H1 (cell line): Measurements from ENCODE around the gene SRSF8. TPM values are rescaled to one million over a fixed set of nuclear protein-coding genes. Genes with fewer than 3 reads are reported as not detected.

ENCODE experiments used
- CTCF ChIA-PET: fragments of 300-600 bp; sonication (Branson Sonifier 250); formaldehyde crosslinking; loops from one replicate; lab custom pipeline; 2021; ENCODE audit not compliant: partially characterized antibody; lab: Charles Lee
- POLR2A ChIA-PET: fragments of 300-600 bp; sonication (Branson Sonifier 250); formaldehyde crosslinking; loops from one replicate; lab custom pipeline; 2021; ENCODE audit warnings: inconsistent platforms; ENCODE audit not compliant: partially characterized antibody; lab: Charles Lee
- DNase-seq, 2 experiments: peaks; one replicate each; pipeline versions ENCODE4 v3.0.0 to v3.0.0-alpha.2; 2010 to 2022; ENCODE audit warnings: low spot score in 2 of 2, low read depth in 1 of 2, mixed read lengths in 1 of 2
- FAIRE-seq: peaks from 2 replicates; lab custom pipeline; 2011; peaks lifted over from hg19 to GRCh38; lab: Jason Lieb, UNC
- H2AFZ ChIP-seq: 2 replicates; pipeline ENCODE4 v1.8.1; 2012; ENCODE audit warnings: low read length, inconsistent platforms
- H2AK5ac ChIP-seq: 2 replicates; pipeline ENCODE4 v1.6.1; 2013; ENCODE audit warnings: low read depth, low read length
- H2BK120ac ChIP-seq: replicated peaks from 2 replicates; pipeline ENCODE3; 2013; ENCODE audit warnings: low read depth, low read length, inconsistent platforms
- H2BK12ac ChIP-seq: 2 replicates; pipeline ENCODE4 v1.6.1; 2013; ENCODE audit warnings: low read depth, low read length
- H2BK15ac ChIP-seq: 2 replicates; pipeline ENCODE4 v1.6.1; 2013; ENCODE audit warnings: low read length
- H2BK20ac ChIP-seq: 2 replicates; pipeline ENCODE4 v1.6.1; 2013; ENCODE audit warnings: low read length
- H2BK5ac ChIP-seq: 2 replicates; pipeline ENCODE4 v1.6.1; 2013; ENCODE audit warnings: low read depth, low read length
- H3K14ac ChIP-seq: 2 replicates; pipeline ENCODE4 v1.6.1; 2013; ENCODE audit warnings: inconsistent platforms; ENCODE audit not compliant: insufficient read length
- H3K18ac ChIP-seq: 2 replicates; pipeline ENCODE4 v1.6.1; 2013; ENCODE audit warnings: low read length; ENCODE audit errors: extremely low read depth
- H3K23ac ChIP-seq: 2 replicates; pipeline ENCODE4 v1.6.1; 2013; ENCODE audit warnings: inconsistent platforms; ENCODE audit not compliant: insufficient read length
- H3K23me2 ChIP-seq: 2 replicates; pipeline ENCODE4 v1.6.1; 2013; ENCODE audit warnings: low read depth, low read length
- H3K27ac ChIP-seq: 2 replicates; pipeline ENCODE4 v1.6.1; 2011; ENCODE audit warnings: low read depth, low read length, inconsistent platforms
- H3K27me3 ChIP-seq, 4 experiments: replicated peaks in 1 of 4; 1 replicate in 1 of 4; 2 replicates in 3 of 4; pipeline versions ENCODE4 v1.6.1 to v1.8.1; 2011 to 2013; ENCODE audit warnings: low read length in 3 of 4, mild to moderate bottlenecking in 3 of 4, inconsistent platforms in 2 of 4, mixed read lengths in 2 of 4, moderate library complexity in 1 of 4; ENCODE audit not compliant: control insufficient read depth in 3 of 4, insufficient read depth in 3 of 4; ENCODE audit errors: extremely low read depth in 1 of 4
- H3K36me3 ChIP-seq, 4 experiments: 2 replicates each; pipeline versions ENCODE4 v1.6.1 to v1.8.1; 2011 to 2013; ENCODE audit warnings: mild to moderate bottlenecking in 4 of 4, low read length in 3 of 4, moderate library complexity in 2 of 4, control low read depth in 1 of 4, inconsistent platforms in 1 of 4; ENCODE audit not compliant: insufficient read depth in 4 of 4, control insufficient read depth in 2 of 4
- H3K4ac ChIP-seq: replicated peaks from 2 replicates; pipeline ENCODE3; 2013; ENCODE audit warnings: low read length, low read depth, mixed read lengths, inconsistent platforms; ENCODE audit not compliant: insufficient read length
- H3K4me1 ChIP-seq, 4 experiments: replicated peaks in 1 of 4; 1 replicate in 1 of 4; 2 replicates in 3 of 4; pipeline versions ENCODE4 v1.6.1 to v1.8.1; 2011 to 2013; ENCODE audit warnings: low read length in 3 of 4, inconsistent platforms in 2 of 4, mixed read lengths in 1 of 4; ENCODE audit not compliant: insufficient read depth in 4 of 4, control insufficient read depth in 3 of 4
- H3K4me2 ChIP-seq, 2 experiments: 2 replicates each; pipeline versions ENCODE4 v1.6.1 to v1.8.1; 2011 to 2013; ENCODE audit warnings: low read depth in 2 of 2, low read length in 2 of 2, control low read depth in 1 of 2, inconsistent platforms in 1 of 2, mild to moderate bottlenecking in 1 of 2; ENCODE audit not compliant: insufficient read depth in 1 of 2
- H3K4me3 ChIP-seq, 4 experiments: fragments of 200-600, 300-600 bp in 1 of 4; sonication (generic), shearing (Covaris generic), sonication (Bioruptor Twin) in 1 of 4; 2 replicates each; pipeline versions ENCODE4 v1.5.1 to v1.8.1; 2011 to 2016; ENCODE audit warnings: low read length in 4 of 4, low read depth in 3 of 4, control low read depth in 2 of 4, inconsistent platforms in 2 of 4, mild to moderate bottlenecking in 2 of 4, mixed read lengths in 1 of 4, moderate library complexity in 1 of 4; ENCODE audit not compliant: insufficient read depth in 2 of 4; ENCODE audit errors: extremely low read depth in 1 of 4
- H3K56ac ChIP-seq: replicated peaks from 2 replicates; pipeline ENCODE3; 2013; ENCODE audit warnings: low read depth, mild to moderate bottlenecking, mixed read lengths, low read length, inconsistent platforms; ENCODE audit not compliant: insufficient read length
- H3K79me1 ChIP-seq: 2 replicates; pipeline ENCODE4 v1.6.1; 2013; ENCODE audit warnings: low read depth, low read length, control low read depth
- H3K79me2 ChIP-seq, 2 experiments: 2 replicates each; pipeline versions ENCODE4 v1.6.1 to v1.8.1; 2012 to 2013; ENCODE audit warnings: low read length in 2 of 2, mild to moderate bottlenecking in 2 of 2, inconsistent platforms in 1 of 2; ENCODE audit not compliant: insufficient read depth in 2 of 2, control insufficient read depth in 1 of 2
- H3K9ac ChIP-seq, 4 experiments: replicated peaks in 1 of 4; 1 replicate in 1 of 4; 2 replicates in 3 of 4; pipeline versions ENCODE4 v1.6.1 to v1.8.1; 2011 to 2013; ENCODE audit warnings: low read depth in 3 of 4, low read length in 3 of 4, control low read depth in 2 of 4, mild to moderate bottlenecking in 2 of 4, moderate library complexity in 2 of 4, inconsistent platforms in 1 of 4; ENCODE audit errors: extremely low read depth in 1 of 4
- H3K9me3 ChIP-seq, 2 experiments: 2 replicates each; pipeline versions ENCODE4 v1.6.1 to v1.8.1; 2012 to 2013; ENCODE audit warnings: mild to moderate bottlenecking in 2 of 2, moderate library complexity in 2 of 2, control low read depth in 1 of 2, inconsistent platforms in 1 of 2, low read depth in 1 of 2, low read length in 1 of 2, mixed read lengths in 1 of 2; ENCODE audit not compliant: insufficient read depth in 2 of 2
- H4K20me1 ChIP-seq, 2 experiments: replicated peaks in 1 of 2; 2 replicates each; pipeline versions ENCODE3 to v1.8.1; 2011 to 2013; ENCODE audit warnings: inconsistent platforms in 2 of 2, low read length in 2 of 2, mild to moderate bottlenecking in 1 of 2; ENCODE audit not compliant: insufficient read depth in 2 of 2, control insufficient read depth in 1 of 2
- H4K5ac ChIP-seq: 2 replicates; pipeline ENCODE4 v1.6.1; 2013; ENCODE audit warnings: low read length, low read depth, mixed read lengths, inconsistent platforms; ENCODE audit not compliant: insufficient read length
- H4K8ac ChIP-seq: 2 replicates; pipeline ENCODE4 v1.8.0; 2013; ENCODE audit warnings: mild to moderate bottlenecking, moderate library complexity, low read length, inconsistent platforms; ENCODE audit not compliant: insufficient read depth; ENCODE audit errors: extremely low read depth
- H4K91ac ChIP-seq: replicated peaks from 2 replicates; pipeline ENCODE3; 2013; ENCODE audit warnings: low read length, mixed read lengths, inconsistent platforms; ENCODE audit not compliant: insufficient read length
- BACH1 ChIP-seq: IDR thresholded peaks from 2 replicates; pipeline ENCODE4 v1.6.1; 2012; ENCODE audit warnings: low read length, improper control_type of control experiment
- CHD2 ChIP-seq: IDR thresholded peaks from 2 replicates; pipeline ENCODE4 v1.6.1; 2012; ENCODE audit warnings: low read length, improper control_type of control experiment
- CTBP2 ChIP-seq: IDR thresholded peaks from 2 replicates; pipeline ENCODE4 v1.7.0; 2011; ENCODE audit warnings: borderline replicate concordance, mild to moderate bottlenecking, moderate library complexity, mixed read lengths, low read length; ENCODE audit not compliant: insufficient read depth, insufficient read length
- GABPA ChIP-seq: IDR thresholded peaks from 2 replicates; pipeline ENCODE4 v1.6.1; 2011; ENCODE audit warnings: mild to moderate bottlenecking, low read length, moderate library complexity, borderline replicate concordance; ENCODE audit not compliant: insufficient read depth
- GTF2F1 ChIP-seq: IDR thresholded peaks from 2 replicates; pipeline ENCODE4 v1.6.1; 2012; ENCODE audit warnings: low read depth, low read length, improper control_type of control experiment, borderline replicate concordance
- HDAC6 ChIP-seq: IDR thresholded peaks from one replicate; pipeline ENCODE4 v1.7.1; 2012; ENCODE audit warnings: low read depth, mild to moderate bottlenecking, inconsistent platforms, low read length, moderate library complexity
- POU5F1 ChIP-seq: IDR thresholded peaks from 2 replicates; pipeline ENCODE4 v1.6.1; 2011; ENCODE audit warnings: low read depth, mild to moderate bottlenecking, low read length, moderate library complexity
- SP2 ChIP-seq: IDR thresholded peaks from 2 replicates; pipeline ENCODE4 v1.6.1; 2012; ENCODE audit warnings: mild to moderate bottlenecking, low read length, inconsistent platforms
- TAF7 ChIP-seq: optimal IDR thresholded peaks from 2 replicates; pipeline ENCODE3; 2011; ENCODE audit warnings: low read depth, mild to moderate bottlenecking, inconsistent platforms, low read length, moderate library complexity, borderline replicate concordance
- TBP ChIP-seq: IDR thresholded peaks from 2 replicates; pipeline ENCODE4 v1.6.1; 2011; ENCODE audit warnings: low read depth, low read length, improper control_type of control experiment
- USF2 ChIP-seq: IDR thresholded peaks from 2 replicates; pipeline ENCODE4 v1.6.1; 2011; ENCODE audit warnings: low read length, improper control_type of control experiment
- WGBS, 2 experiments: shearing (Covaris generic) in 1 of 2; methylation state at CpG; one replicate each; pipeline versions ENCODE4 v1.1.6 to v1.1.7; 2013 to 2015; ENCODE audit warnings: low lambda C conversion rate in 2 of 2, mixed read lengths in 2 of 2, inconsistent platforms in 1 of 2, low coverage in 1 of 2, missing lambda C conversion rate in 1 of 2; ENCODE audit not compliant: insufficient replicate concordance in 2 of 2, insufficient coverage in 1 of 2, insufficient read length in 1 of 2; ENCODE audit errors: extremely low coverage in 1 of 2, missing lambda C conversion rate in 1 of 2; 5-methylcytosine and 5-hydroxymethylcytosine counted together
- polyA plus RNA-seq, 7 experiments: library from polyadenylated mRNA; depleted of rRNA in 3 of 7; stranded (reverse) in 5 of 7; unstranded in 2 of 7; fragments of >200 nt in 5 of 7; fragments of 200-250 nt in 2 of 7; gene quantifications; 1 replicate in 5 of 7; 2 replicates in 1 of 7; 4 replicates in 1 of 7; pipeline versions ENCODE4 v1.2.1 to v1.2.3, GENCODE V29; 2011 to 2013; ENCODE audit warnings: missing spikeins in 2 of 7, mixed read lengths in 2 of 7
- total RNA-seq: library from RNA; stranded (reverse); fragmentation: NEBNext Ultra II Directional; extraction: Animal tissue kit (Norgen Biotek cat#: 25700); gene quantifications from 2 replicates; pipeline ENCODE4 v1.2.1, GENCODE V29; 2021

SRSF8 gene
- total and polyA plus RNA-seq, 2 of the 8 experiments (the other 6 are each of a cell fraction or from before 2014, with no cell fraction given): 13.2 to 18.5 TPM

DNA sequence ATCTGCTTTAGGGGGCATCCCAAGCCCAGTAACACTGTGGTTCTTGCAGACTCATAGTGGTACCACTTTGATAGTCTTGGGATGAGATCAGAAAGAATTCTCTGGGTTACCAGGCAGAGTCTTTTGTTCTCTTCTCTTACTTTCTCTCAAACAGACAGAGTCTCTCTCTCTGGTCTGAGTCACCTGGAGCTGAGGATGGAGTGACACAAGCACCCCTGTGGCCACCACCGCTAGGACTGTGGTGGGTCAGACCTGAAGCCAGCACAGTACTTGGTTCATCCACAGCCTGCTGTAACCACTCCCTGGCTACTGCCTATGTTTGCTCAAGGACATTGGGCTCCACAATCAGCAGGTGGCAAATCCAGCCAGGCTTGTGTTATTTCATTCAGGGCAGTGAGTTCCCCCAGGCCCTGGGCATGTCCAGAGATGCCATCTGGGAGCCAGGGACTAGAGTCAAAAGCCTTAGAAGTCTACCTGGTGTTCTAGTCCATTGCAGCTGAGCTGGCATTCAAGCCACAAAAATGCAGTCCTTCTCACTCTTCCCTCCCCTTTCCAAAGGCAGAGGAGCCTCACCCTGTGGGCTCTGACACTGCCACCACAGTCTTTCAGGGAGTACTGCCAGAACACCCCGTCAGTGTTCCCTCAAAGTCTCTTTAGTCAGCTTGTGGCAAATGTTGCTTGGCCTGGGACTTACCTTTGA is 52.8 kb downstream of the SRSF8 start:
- H2BK5ac ChIP-seq: no peak overlapping the region
- no peak overlapping the region for H2AFZ ChIP-seq
- no peak overlapping the region for H4K5ac ChIP-seq
- H4K91ac ChIP-seq: no peak overlapping the region
- H3K27ac ChIP-seq: no peak overlapping the region
- no peak overlapping the region for H2AK5ac ChIP-seq
- no peaks in the 10 kb centered on the region for H3K36me3 ChIP-seq
- no peaks in the 10 kb centered on the region for H3K79me2 ChIP-seq
- POLR2A ChIA-PET: no interaction called here
- H3K23ac ChIP-seq: no peak overlapping the region
- 88% methylated on average over 2 of the region's 2 CpGs; no CpG with 5 or more reads in 1 of the 2 experiments for WGBS, 2 experiments
- H3K4me3 ChIP-seq: no peak overlapping the region
- H3K9ac ChIP-seq: no peak overlapping the region
- no peak overlapping the region for H3K4me2 ChIP-seq
- CTCF ChIA-PET: interaction anchor here (1.5 kb wide), 1 partner anchor 18 kb away, joined by 4 read pairs; no protein-coding TSS in a partner anchor
- no peaks in the 10 kb centered on the region for H3K79me1 ChIP-seq
- no peak overlapping the region for H2BK12ac ChIP-seq
- no peak overlapping the region for H3K14ac ChIP-seq
- H3K18ac ChIP-seq: no peak overlapping the region
- peaks cover 0 to 2% of the 10 kb centered on the region in 2 experiments for H4K20me1 ChIP-seq
- no peaks in the 10 kb centered on the region for H3K23me2 ChIP-seq
- no peaks in the 10 kb centered on the region for H3K4me1 ChIP-seq
- FAIRE-seq (no peak), DNase-seq (no peak)
- H3K4ac ChIP-seq: no peak overlapping the region
- no peaks in the 10 kb centered on the region for H3K27me3 ChIP-seq
- no peak overlapping the region for H4K8ac ChIP-seq
- H3K9me3 ChIP-seq: no peaks in the 10 kb centered on the region
- no peak overlapping the region for H2BK120ac ChIP-seq
- H2BK20ac ChIP-seq: no peak overlapping the region
- no peak overlapping the region for H3K56ac ChIP-seq
- H2BK15ac ChIP-seq: no peak overlapping the region
- TF ChIP-seq BACH1 (no peak), SP2 (no peak), HDAC6 (no peak), TAF7 (no peak), CTBP2 (no peak), POU5F1 (no peak), USF2 (no peak), CHD2 (no peak), TBP (no peak), GABPA (no peak), GTF2F1 (no peak)
